HG03354 (cell line): ENCODE results near the gene RPS19.
"Not testable (repeated sequence)": the region's sequence is repeated elsewhere in the genome, so short reads cannot be mapped to it uniquely, and the experiment has no call there.

ENCODE experiments used
- ATAC-seq: cut with Tn5 transposase; IDR thresholded peaks from one replicate; pipeline ENCODE4 v1.9.1; 2021; ENCODE audit warnings: mild to moderate bottlenecking; ENCODE audit not compliant: unreplicated experiment, poor library complexity, severe bottlenecking

The RPS19 gene

GRCh38 chr19:41910992-41911888, 51.2 kb downstream of the RPS19 start:
- ATAC-seq: no peak

- no peak for ATAC-seq
Measured at GRCh38 chr19:41911889-41912731, 52.1 kb downstream of the RPS19 start.

- ATAC-seq: no peak
Measured at GRCh38 chr19:41912899-41913537, 53.0 kb downstream of the RPS19 start.

- ATAC-seq: no peak
Measured at GRCh38 chr19:41913538-41914423, 53.7 kb downstream of the RPS19 start.

- not testable (repeated sequence) for ATAC-seq
Measured at GRCh38 chr19:41914424-41914834, 54.4 kb downstream of the RPS19 start.

- no peak for ATAC-seq
Measured at GRCh38 chr19:41915021-41915775, 55.1 kb downstream of the RPS19 start.

- no peak for ATAC-seq
Measured at GRCh38 chr19:41915776-41916414, 55.8 kb downstream of the RPS19 start.

- ATAC-seq: no peak
Measured at GRCh38 chr19:41917676-41918075, 57.6 kb downstream of the RPS19 start.

GRCh38 chr19:41918095-41918494, 58.0 kb downstream of the RPS19 start:
- ATAC-seq: no peak

GRCh38 chr19:41918653-41919244, 58.7 kb downstream of the RPS19 start:
- ATAC-seq: no peak

- ATAC-seq: no peak
Measured at GRCh38 chr19:41919948-41920712, 60.1 kb downstream of the RPS19 start.

GRCh38 chr19:41920882-41921576, 61.0 kb downstream of the RPS19 start:
- no peak for ATAC-seq

- no peak for ATAC-seq
Measured at GRCh38 chr19:41921577-41922576, 61.8 kb downstream of the RPS19 start.
